Lung (tissue), 12 donors: Measurements from ENCODE around the gene LMF2. TPM values are rescaled to one million over a fixed set of nuclear protein-coding genes. Genes with fewer than 3 reads are reported as not detected.
"Not testable (repeated sequence)": the region's sequence is repeated elsewhere in the genome, so short reads cannot be mapped to it uniquely, and the experiment has no call there.

ENCODE experiments used
- ATAC-seq: fragments of 200-7000 bp; cut with Tn5 transposase; one replicate; pipeline ENCODE4 v1.9.1; 2020; ENCODE audit warnings: moderate number of reproducible peaks; ENCODE audit not compliant: insufficient read depth, low FRiP score
- DNase-seq, 3 donors: peaks; one replicate each; pipeline ENCODE4 v3.0.0-alpha.2; 2013 to 2017
- H3K27ac ChIP-seq, 2 donors: one replicate each; pipeline ENCODE4 v1.5.1; 2013; ENCODE audit warnings: mild to moderate bottlenecking in 2 of 2, moderate library complexity in 2 of 2, control low read depth in 1 of 2, inconsistent platforms in 1 of 2, low read depth in 1 of 2, low read length in 1 of 2
- H3K27me3 ChIP-seq, 3 donors: one replicate each; pipeline ENCODE4 v1.5.1; 2013; ENCODE audit warnings: low read length in 2 of 3; ENCODE audit not compliant: control insufficient read depth in 3 of 3, insufficient read depth in 3 of 3
- H3K36me3 ChIP-seq, 4 donors: one replicate each; pipeline ENCODE4 v1.5.1; 2013; ENCODE audit warnings: low read length in 4 of 4, mild to moderate bottlenecking in 1 of 4, moderate library complexity in 1 of 4; ENCODE audit not compliant: control insufficient read depth in 4 of 4, insufficient read depth in 4 of 4
- H3K4me1 ChIP-seq, 5 donors: one replicate each; pipeline ENCODE4 v1.5.1; 2013; ENCODE audit warnings: low read length in 5 of 5, mild to moderate bottlenecking in 2 of 5, moderate library complexity in 1 of 5; ENCODE audit not compliant: control insufficient read depth in 5 of 5, insufficient read depth in 5 of 5
- H3K4me3 ChIP-seq: one replicate; pipeline ENCODE4 v1.5.1; 2013; ENCODE audit warnings: mild to moderate bottlenecking, control low read depth, moderate library complexity
- H3K9ac ChIP-seq, 2 donors: one replicate each; pipeline ENCODE4 v1.5.1; 2013; ENCODE audit warnings: low read length in 2 of 2, control low read depth in 1 of 2; ENCODE audit not compliant: insufficient read depth in 1 of 2
- H3K9me3 ChIP-seq, 4 donors: one replicate each; pipeline ENCODE4 v1.5.1; 2013; ENCODE audit warnings: low read length in 3 of 4, mild to moderate bottlenecking in 1 of 4, moderate library complexity in 1 of 4; ENCODE audit not compliant: control insufficient read depth in 4 of 4, insufficient read depth in 3 of 4
- WGBS, 2 donors: extraction: QIAGEN DNeasy Blood & Tissue Kit; methylation state at CpG; one replicate each; pipeline ENCODE4 v1.1.7; 2013; 5-methylcytosine and 5-hydroxymethylcytosine counted together
- polyA plus RNA-seq, 2 donors: library from polyadenylated mRNA; stranded (reverse); fragments of 200-250 nt; gene quantifications; one replicate each; pipeline ENCODE4 v1.2.1, GENCODE V29; 2013
- total RNA-seq, 2 donors: library from RNA; depleted of rRNA in 1 of 2; stranded (reverse); fragments of >200 nt in 1 of 2; gene quantifications; one replicate each; pipeline ENCODE4 v1.2.1, GENCODE V29; 2014 to 2021
- TF ChIP-seq, protein P1 (sequence below): IDR thresholded peaks from 2 replicates; pipeline ENCODE4 v1.5.1; 2012; ENCODE audit warnings: mild to moderate bottlenecking; ENCODE audit errors: control extremely low read depth, extremely low read depth
- donor health status: control.
- donor health status: control.
- donor health status: Bipolar disorder and iron deficiency.
- donor health status: healthy.
- donor health status: DM: yes; HTN: yes; CAD: no.

Gene LMF2
- total and polyA plus RNA-seq, 4 donors, result 29.8 to 84.6 (median 50.4) TPM

DNA sequence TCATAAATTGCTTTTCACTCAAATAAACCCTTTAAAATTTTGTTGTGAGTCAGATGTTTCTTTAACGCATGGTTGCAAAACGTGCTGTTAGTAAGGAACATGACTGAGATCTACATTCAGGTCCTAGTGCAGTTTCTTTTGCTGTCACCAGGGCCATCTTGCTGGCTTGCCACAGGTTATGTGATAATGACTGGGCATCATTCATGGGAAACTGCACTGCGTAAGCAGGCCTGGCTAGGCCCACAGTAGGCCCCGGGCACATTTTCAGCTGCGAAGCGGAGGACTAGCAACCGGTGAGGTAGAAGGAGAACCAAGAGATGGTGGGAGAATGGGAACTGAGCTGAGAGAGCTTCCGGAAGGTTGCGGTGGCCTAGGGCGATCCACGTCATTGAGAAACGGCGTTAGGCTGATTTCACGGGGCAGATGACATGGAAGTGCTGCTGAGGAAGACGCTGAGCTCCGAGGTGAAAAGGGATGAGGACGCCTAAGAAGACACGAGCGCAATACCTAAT is 35.0 kb upstream of the LMF2 start:
- Histone ChIP-seq H3K4me1 (peaks cover 0 to 14% (median 2%) of the 10 kb centered on the region in 5 donors), H3K9ac (no peak overlapping the region), H3K4me3 (no peak overlapping the region), H3K27me3 (peaks cover 0 to 22% (median 21%) of the 10 kb centered on the region in 3 donors), H3K27ac (peak overlapping the region in 1 of 2 donors; percentile 48), H3K36me3 (no peaks in the 10 kb centered on the region), H3K9me3 (no peaks in the 10 kb centered on the region)
- 39 to 76% methylated on average over 19 of the region's 19 CpGs for whole genome bisulfite sequencing, 2 donors
- TF ChIP-seq, protein P1, sequence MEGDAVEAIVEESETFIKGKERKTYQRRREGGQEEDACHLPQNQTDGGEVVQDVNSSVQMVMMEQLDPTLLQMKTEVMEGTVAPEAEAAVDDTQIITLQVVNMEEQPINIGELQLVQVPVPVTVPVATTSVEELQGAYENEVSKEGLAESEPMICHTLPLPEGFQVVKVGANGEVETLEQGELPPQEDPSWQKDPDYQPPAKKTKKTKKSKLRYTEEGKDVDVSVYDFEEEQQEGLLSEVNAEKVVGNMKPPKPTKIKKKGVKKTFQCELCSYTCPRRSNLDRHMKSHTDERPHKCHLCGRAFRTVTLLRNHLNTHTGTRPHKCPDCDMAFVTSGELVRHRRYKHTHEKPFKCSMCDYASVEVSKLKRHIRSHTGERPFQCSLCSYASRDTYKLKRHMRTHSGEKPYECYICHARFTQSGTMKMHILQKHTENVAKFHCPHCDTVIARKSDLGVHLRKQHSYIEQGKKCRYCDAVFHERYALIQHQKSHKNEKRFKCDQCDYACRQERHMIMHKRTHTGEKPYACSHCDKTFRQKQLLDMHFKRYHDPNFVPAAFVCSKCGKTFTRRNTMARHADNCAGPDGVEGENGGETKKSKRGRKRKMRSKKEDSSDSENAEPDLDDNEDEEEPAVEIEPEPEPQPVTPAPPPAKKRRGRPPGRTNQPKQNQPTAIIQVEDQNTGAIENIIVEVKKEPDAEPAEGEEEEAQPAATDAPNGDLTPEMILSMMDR, result no peak
- ATAC-seq (peak; percentile 2), DNase-seq (no peak)

DNA sequence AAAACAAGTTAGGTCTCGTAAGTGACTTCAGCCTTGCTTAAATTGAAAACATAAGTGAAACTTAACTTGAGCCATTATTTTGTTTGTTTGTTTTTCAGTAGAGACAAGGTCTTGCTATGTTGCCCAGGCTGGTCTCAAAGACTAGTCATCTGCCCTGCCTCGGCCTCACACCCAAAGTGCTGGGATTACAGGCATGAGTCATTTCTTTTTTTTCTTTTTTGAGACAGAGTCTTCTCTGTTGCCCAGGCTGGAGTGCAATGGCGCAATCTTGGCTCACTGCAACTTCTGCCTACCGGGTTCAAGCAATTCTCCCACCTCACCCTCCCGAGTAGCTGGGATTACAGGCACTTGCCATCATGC is 34.1 kb upstream of the LMF2 start:
- Histone ChIP-seq H3K4me1 (peaks cover 0 to 14% (median 2%) of the 10 kb centered on the region in 5 donors), H3K27me3 (peaks cover 0 to 22% (median 21%) of the 10 kb centered on the region in 3 donors), H3K27ac (peak overlapping the region in 1 of 2 donors; percentile 87)
- not testable (repeated sequence) for H3K9me3 ChIP-seq, H3K36me3 ChIP-seq, H3K4me3 ChIP-seq, DNase-seq, H3K9ac ChIP-seq
- peak; percentile 22 for ATAC-seq
- 28 to 46% methylated on average over 5 of the region's 5 CpGs for WGBS, 2 donors

DNA sequence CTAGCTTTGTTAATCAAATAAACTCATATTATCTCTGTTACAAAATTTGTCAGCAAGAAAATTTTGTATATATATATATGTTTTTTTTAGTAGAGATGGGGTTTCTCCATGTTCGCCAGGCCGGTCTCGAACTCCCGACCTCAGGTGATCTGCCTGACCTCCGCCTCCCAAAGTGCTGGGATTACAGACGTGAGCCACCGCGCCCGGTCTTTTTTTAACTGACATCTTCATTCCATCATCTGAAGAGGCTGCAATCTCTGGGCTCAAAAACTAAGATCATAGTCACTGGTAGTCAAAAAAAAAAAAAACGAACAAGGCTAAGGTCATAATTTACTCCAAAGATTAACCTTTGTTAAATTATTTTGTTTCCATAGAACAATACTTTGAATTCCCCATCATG is 32.9 kb upstream of the LMF2 start:
- Histone ChIP-seq H3K9ac (no peak overlapping the region), H3K36me3 (no peaks in the 10 kb centered on the region), H3K4me3 (no peak overlapping the region), H3K27me3 (peaks cover 0 to 19% (median 9%) of the 10 kb centered on the region in 3 donors), H3K9me3 (no peaks in the 10 kb centered on the region), H3K4me1 (peaks cover 0 to 14% (median 2%) of the 10 kb centered on the region in 5 donors), H3K27ac (no peak overlapping the region)
- ATAC-seq (no peak), DNase-seq (no peak)
- 72 to 75% methylated on average over 10 of the region's 10 CpGs for WGBS, 2 donors
- TF ChIP-seq, protein P1, result no peak

DNA sequence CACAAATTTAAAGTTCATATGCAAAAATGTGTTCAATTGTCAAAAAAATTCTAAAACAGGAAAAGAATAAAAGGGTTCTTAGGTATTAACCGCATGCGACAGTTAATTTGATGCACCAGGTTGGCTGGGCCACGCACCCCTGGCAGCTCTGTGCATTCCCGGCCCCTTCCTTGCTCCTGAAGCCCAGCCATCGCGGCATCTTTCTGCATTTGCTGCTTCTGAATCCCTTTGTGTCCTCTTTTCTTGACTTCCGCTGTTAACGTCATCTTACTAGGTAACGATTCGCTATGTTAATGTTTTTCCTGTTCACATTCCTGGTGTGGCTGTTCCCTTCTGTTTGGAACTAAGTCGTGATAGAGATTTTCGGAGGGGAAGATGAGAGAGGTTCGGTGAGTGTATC is 30.3 kb upstream of the LMF2 start:
- Histone ChIP-seq H3K9ac (no peak overlapping the region), H3K4me3 (no peak overlapping the region), H3K27me3 (peaks cover 0 to 21% (median 13%) of the 10 kb centered on the region in 3 donors), H3K36me3 (no peaks in the 10 kb centered on the region), H3K9me3 (no peaks in the 10 kb centered on the region), H3K27ac (peak overlapping the region in 1 of 2 donors; percentile 93), H3K4me1 (peaks cover 0 to 4% (median 2%) of the 10 kb centered on the region in 5 donors)
- ATAC-seq (no peak), DNase-seq (no peak)
- WGBS, 2 donors, result 72 to 89% methylated on average over 13 of the region's 13 CpGs
- TF ChIP-seq, protein P1, result no peak
